Spleen (tissue), 11 donors: ENCODE measurements around the gene DPYSL4. TPM values are rescaled to one million over a fixed set of nuclear protein-coding genes. Genes with fewer than 3 reads are reported as not detected.

Experiments
- DNase-seq: peaks from one replicate; pipeline ENCODE4 v3.0.0-alpha.2; 2020
- H3K27ac ChIP-seq, 8 donors: fragments of 200-600 bp; sonication (generic) in 7 of 8; 1 replicate in 4 of 8; 2 replicates in 4 of 8; pipeline versions ENCODE4 v1.5.0 to v1.8.0; 2016 to 2021; ENCODE audit warnings: inconsistent platforms in 4 of 8, mild to moderate bottlenecking in 4 of 8, moderate library complexity in 1 of 8
- H3K27me3 ChIP-seq, 7 donors: fragments of 200-600 bp; sonication (generic) in 6 of 7; replicated peaks in 1 of 7; 1 replicate in 4 of 7; 2 replicates in 3 of 7; pipeline versions ENCODE4 v1.5.0 to v1.8.0; 2016 to 2021; ENCODE audit warnings: inconsistent platforms in 3 of 7, mild to moderate bottlenecking in 1 of 7
- H3K36me3 ChIP-seq, 6 donors: fragments of 200-600 bp; sonication (generic) in 5 of 6; 1 replicate in 4 of 6; 2 replicates in 2 of 6; pipeline versions ENCODE4 v1.5.0 to v1.8.0; 2016 to 2021; ENCODE audit warnings: inconsistent platforms in 2 of 6
- H3K4me1 ChIP-seq, 6 donors: fragments of 200-600 bp; sonication (generic) in 5 of 6; 1 replicate in 3 of 6; 2 replicates in 3 of 6; pipeline versions ENCODE4 v1.5.0 to v1.8.0; 2016 to 2021; ENCODE audit warnings: inconsistent platforms in 3 of 6
- H3K4me3 ChIP-seq, 8 donors: fragments of 200-600 bp; sonication (generic) in 7 of 8; 1 replicate in 4 of 8; 2 replicates in 4 of 8; pipeline versions ENCODE4 v1.5.0 to v1.8.0; 2016 to 2021; ENCODE audit warnings: inconsistent platforms in 4 of 8, mild to moderate bottlenecking in 4 of 8, moderate library complexity in 2 of 8
- H3K9me3 ChIP-seq, 8 donors: fragments of 200-600 bp; sonication (generic) in 7 of 8; 1 replicate in 4 of 8; 2 replicates in 4 of 8; pipeline versions ENCODE4 v1.5.0 to v1.8.0; 2016 to 2021; ENCODE audit warnings: inconsistent platforms in 4 of 8
- CTCF ChIP-seq, 11 experiments: fragments of 200-600 bp in 7 of 11; fragments of 450-650 bp in 4 of 11; sonication (generic) in 4 of 11; IDR thresholded peaks in 8 of 11; conservative IDR thresholded peaks in 3 of 11; 1 replicate in 7 of 11; 2 replicates in 4 of 11; pipeline versions ENCODE4 v1.4.0 to v1.8.0; 2016 to 2021; ENCODE audit warnings: antibody characterized with exemption in 11 of 11, inconsistent platforms in 4 of 11, mild to moderate bottlenecking in 1 of 11
- POLR2A ChIP-seq, 3 donors: fragments of 450-650 bp; IDR thresholded peaks; one replicate each; pipeline ENCODE4 v1.5.1; 2017; ENCODE audit warnings: antibody characterized with exemption in 3 of 3, mild to moderate bottlenecking in 1 of 3
- POLR2AphosphoS5 ChIP-seq, 3 donors: sonication (generic); formaldehyde crosslinking; IDR thresholded peaks; one replicate each; pipeline ENCODE4 v1.5.1; 2017; ENCODE audit warnings: antibody characterized with exemption in 3 of 3
- WGBS, 5 donors: extraction: QIAGEN DNeasy Blood & Tissue Kit in 3 of 5; methylation state at CpG; one replicate each; pipeline versions ENCODE4 v1.1.5 to v1.1.7; 2013 to 2018; 5-methylcytosine and 5-hydroxymethylcytosine counted together
- intact Hi-C: fragments of 100-400 bp; cut with DNase I; formaldehyde crosslinking; loops from one replicate; pipeline ENCODE4 v1.15.0; 2023; ENCODE audit warnings: low total_unique reads
- polyA plus RNA-seq, 3 donors: library from polyadenylated mRNA; stranded (reverse); fragments of 200-250 nt; gene quantifications; one replicate each; pipeline ENCODE4 v1.2.1, GENCODE V29; 2013
- total RNA-seq, 7 donors: library from RNA; depleted of rRNA in 3 of 7; stranded (reverse); fragments of >200 nt in 3 of 7; fragmentation: NEBNext Ultra II Directional in 4 of 7; extraction: Animal tissue kit (Norgen Biotek cat#: 25700) in 4 of 7; gene quantifications; one replicate each; pipeline versions ENCODE4 v1.1.0 to v1.2.1, GENCODE V29; 2016 to 2021
- donor health status: healthy with polysubstance abuse.
- donor health status: DM: no; HTN: no; CAD: no; lungs with moderate emphysema.
- donor health status: DM: no; HTN: no; CAD: no.
- donor health status: Bipolar disorder and iron deficiency.
- donor health status: healthy.
- donor health status: DM: no; HTN: no; CAD: no.
- donor health status: DM: yes; HTN: yes; CAD: no.

DPYSL4 gene
- total and polyA plus RNA-seq, 10 donors, result 0.55 to 6.0 (median 1.0) TPM; not detected in 1

- Histone ChIP-seq H3K4me1 (no peaks in the 10 kb centered on the region), H3K4me3 (no peak overlapping the region), H3K9me3 (no peaks in the 10 kb centered on the region), H3K27me3 (no peaks in the 10 kb centered on the region), H3K27ac (no peak overlapping the region), H3K36me3 (peaks cover 0 to 15% (median 0%) of the 10 kb centered on the region in 6 donors)
- DNase-seq, result peak; percentile 70
- WGBS, 5 donors, result 73 to 94% (median 91%) methylated on average over 13 to 34 of the region's 34 CpGs
- intact Hi-C loops, result no loop called here
- TF ChIP-seq CTCF (IDR thresholded peaks at IDR 0.05 in 8 of 11, conservative IDR thresholded peaks at IDR 0.05 in 3 of 11) (no peak), POLR2AphosphoS5 (IDR thresholded peaks at IDR 0.05) (no peak), POLR2A (IDR thresholded peaks at IDR 0.05) (no peak)
These were observed 16.7 kb downstream of the DPYSL4 start for GRCh38 chr10:132203256-132204077.

DNA sequence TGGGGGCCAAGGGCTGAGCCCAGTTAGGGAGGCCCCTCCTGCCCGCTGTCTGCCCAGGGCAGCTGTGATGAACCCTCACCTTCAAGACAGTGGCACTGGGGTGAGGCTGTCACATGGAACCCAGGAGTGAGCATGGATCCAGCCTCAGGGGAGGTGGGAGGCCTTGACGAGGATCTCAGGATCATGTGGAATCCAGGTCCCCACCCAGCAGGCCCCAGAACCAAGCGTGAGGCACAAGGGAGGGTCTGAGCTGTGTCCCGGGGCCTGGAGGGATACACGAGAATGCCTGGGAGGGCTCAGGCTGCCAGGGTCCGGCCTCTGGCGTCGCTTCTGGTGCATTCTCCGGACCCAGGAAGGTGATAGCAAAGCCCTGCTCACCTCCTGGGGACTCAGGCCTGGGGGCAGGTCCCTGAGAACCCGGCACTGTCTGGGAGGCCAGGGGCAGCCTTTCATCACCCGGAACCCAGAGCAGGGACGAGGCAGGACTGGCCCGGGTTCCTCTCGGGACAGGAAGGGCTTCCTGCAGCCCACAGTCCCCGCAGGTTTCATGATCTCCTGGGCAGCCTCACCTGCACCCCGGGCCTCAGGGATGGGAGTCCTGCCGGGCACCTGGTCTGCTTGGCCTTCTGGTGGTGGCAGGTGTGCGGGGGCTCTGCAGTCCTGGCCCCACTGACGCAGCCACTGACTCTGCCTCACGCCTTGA lies 17.5 kb downstream of the DPYSL4 start:
- Histone ChIP-seq H3K27ac (no peak overlapping the region), H3K27me3 (no peaks in the 10 kb centered on the region), H3K4me1 (no peaks in the 10 kb centered on the region), H3K9me3 (no peaks in the 10 kb centered on the region), H3K36me3 (peaks cover 0 to 15% (median 0%) of the 10 kb centered on the region in 6 donors), H3K4me3 (no peak overlapping the region)
- TF ChIP-seq POLR2A (IDR thresholded peaks at IDR 0.05) (no peak), CTCF (IDR thresholded peaks at IDR 0.05 in 8 of 11, conservative IDR thresholded peaks at IDR 0.05 in 3 of 11) (no peak), POLR2AphosphoS5 (IDR thresholded peaks at IDR 0.05) (no peak)
- DNase-seq, result peak; percentile 61
- 84 to 89% (median 86%) methylated on average over 11 to 20 of the region's 20 CpGs for WGBS, 5 donors
- intact Hi-C loops, result no loop called here

GRCh38 chr10:132204781-132205473 lies 18.2 kb downstream of the DPYSL4 start:
- H3K4me3 ChIP-seq, result no peak overlapping the region
- H3K4me1 ChIP-seq, result no peaks in the 10 kb centered on the region
- TF ChIP-seq POLR2A (IDR thresholded peaks at IDR 0.05) (no peak), POLR2AphosphoS5 (IDR thresholded peaks at IDR 0.05) (no peak), CTCF (IDR thresholded peaks at IDR 0.05 in 8 of 11, conservative IDR thresholded peaks at IDR 0.05 in 3 of 11) (no peak)
- intact Hi-C loops, result no loop called here
- H3K9me3 ChIP-seq, result no peaks in the 10 kb centered on the region
- H3K36me3 ChIP-seq, result peaks cover 0 to 15% (median 0%) of the 10 kb centered on the region in 6 donors
- WGBS, 5 donors, result 85 to 96% (median 91%) methylated on average over 14 to 28 of the region's 28 CpGs
- H3K27ac ChIP-seq, result no peak overlapping the region
- peak; percentile 68 for DNase-seq
- H3K27me3 ChIP-seq, result no peaks in the 10 kb centered on the region
